ENCODE measurements around the gene LIME1.

Gene LIME1

GRCh38 chr20:63742381-63743024 is 6.0 kb downstream of the LIME1 start:
- Histone ChIP-seq H3K27me3 (ENCODE audit: low read depth, low read length) (no peaks in the 10 kb centered on the region), H3K9me3 (ENCODE audit: control insufficient read depth in 1 of 2, low read length in 2 of 2) (no peaks in the 10 kb centered on the region), H3K4me1 (ENCODE audit: control insufficient read depth in 1 of 2, insufficient read depth in 2 of 2, low read length in 2 of 2) (peaks cover 0 to 28% of the 10 kb centered on the region in 2 donors), H3K36me3 (ENCODE audit: control insufficient read depth in 1 of 2, insufficient read depth in 2 of 2, low read length in 2 of 2) (peaks cover 0 to 25% of the 10 kb centered on the region in 2 donors), H3K27ac (ENCODE audit: low read length) (no peak overlapping the region), H3K4me3 (ENCODE audit: low read depth in 1 of 2, low read length in 2 of 2) (no peak overlapping the region)

GRCh38 chr20:63743210-63743970 is 6.9 kb downstream of the LIME1 start:
- Histone ChIP-seq H3K4me3 (ENCODE audit: low read depth in 1 of 2, low read length in 2 of 2) (no peak overlapping the region), H3K9me3 (ENCODE audit: control insufficient read depth in 1 of 2, low read length in 2 of 2) (no peaks in the 10 kb centered on the region), H3K27ac (ENCODE audit: low read length) (no peak overlapping the region), H3K4me1 (ENCODE audit: control insufficient read depth in 1 of 2, insufficient read depth in 2 of 2, low read length in 2 of 2) (peaks cover 0 to 20% of the 10 kb centered on the region in 2 donors), H3K36me3 (ENCODE audit: control insufficient read depth in 1 of 2, insufficient read depth in 2 of 2, low read length in 2 of 2) (peaks cover 0 to 25% of the 10 kb centered on the region in 2 donors), H3K27me3 (ENCODE audit: low read depth, low read length) (no peaks in the 10 kb centered on the region)

GRCh38 chr20:63744158-63744557 is 7.7 kb downstream of the LIME1 start:
- Histone ChIP-seq H3K9me3 (ENCODE audit: control insufficient read depth in 1 of 2, low read length in 2 of 2) (no peaks in the 10 kb centered on the region), H3K27ac (ENCODE audit: low read length) (no peak overlapping the region), H3K4me1 (ENCODE audit: control insufficient read depth in 1 of 2, insufficient read depth in 2 of 2, low read length in 2 of 2) (peaks cover 0 to 17% of the 10 kb centered on the region in 2 donors), H3K4me3 (ENCODE audit: low read depth in 1 of 2, low read length in 2 of 2) (no peak overlapping the region), H3K27me3 (ENCODE audit: low read depth, low read length) (no peaks in the 10 kb centered on the region), H3K36me3 (ENCODE audit: control insufficient read depth in 1 of 2, insufficient read depth in 2 of 2, low read length in 2 of 2) (peaks cover 0 to 25% of the 10 kb centered on the region in 2 donors)

- Histone ChIP-seq H3K27ac (ENCODE audit: low read length) (no peak overlapping the region), H3K9me3 (ENCODE audit: control insufficient read depth in 1 of 2, low read length in 2 of 2) (no peaks in the 10 kb centered on the region), H3K27me3 (ENCODE audit: low read depth, low read length) (no peaks in the 10 kb centered on the region), H3K36me3 (ENCODE audit: control insufficient read depth in 1 of 2, insufficient read depth in 2 of 2, low read length in 2 of 2) (peaks cover 0 to 25% of the 10 kb centered on the region in 2 donors), H3K4me3 (ENCODE audit: low read depth in 1 of 2, low read length in 2 of 2) (no peak overlapping the region), H3K4me1 (ENCODE audit: control insufficient read depth in 1 of 2, insufficient read depth in 2 of 2, low read length in 2 of 2) (peaks cover 0 to 17% of the 10 kb centered on the region in 2 donors)
Measured at GRCh38 chr20:63744574-63745423, 8.3 kb downstream of the LIME1 start.

- H3K4me3 ChIP-seq (ENCODE audit: low read depth in 1 of 2, low read length in 2 of 2): no peak overlapping the region
- H3K27ac ChIP-seq (ENCODE audit: low read length): no peak overlapping the region
- peaks cover 0 to 25% of the 10 kb centered on the region in 2 donors for H3K36me3 ChIP-seq (ENCODE audit: control insufficient read depth in 1 of 2, insufficient read depth in 2 of 2, low read length in 2 of 2)
- no peaks in the 10 kb centered on the region for H3K27me3 ChIP-seq (ENCODE audit: low read depth, low read length)
- no peaks in the 10 kb centered on the region for H3K9me3 ChIP-seq (ENCODE audit: control insufficient read depth in 1 of 2, low read length in 2 of 2)
- peaks cover 0 to 17% of the 10 kb centered on the region in 2 donors for H3K4me1 ChIP-seq (ENCODE audit: control insufficient read depth in 1 of 2, insufficient read depth in 2 of 2, low read length in 2 of 2)
Measured at GRCh38 chr20:63745424-63745805, 9.0 kb downstream of the LIME1 start.

GRCh38 chr20:63745961-63746731 is 9.7 kb downstream of the LIME1 start:
- H3K27ac ChIP-seq (ENCODE audit: low read length): no peak overlapping the region
- peaks cover 0 to 25% of the 10 kb centered on the region in 2 donors for H3K36me3 ChIP-seq (ENCODE audit: control insufficient read depth in 1 of 2, insufficient read depth in 2 of 2, low read length in 2 of 2)
- no peak overlapping the region for H3K4me3 ChIP-seq (ENCODE audit: low read depth in 1 of 2, low read length in 2 of 2)

GRCh38 chr20:63746751-63747315 is 10.4 kb downstream of the LIME1 start:
- H3K9me3 ChIP-seq (ENCODE audit: control insufficient read depth in 1 of 2, low read length in 2 of 2): no peaks in the 10 kb centered on the region
- no peak overlapping the region for H3K4me3 ChIP-seq (ENCODE audit: low read depth in 1 of 2, low read length in 2 of 2)
- peaks cover 0 to 6% of the 10 kb centered on the region in 2 donors for H3K4me1 ChIP-seq (ENCODE audit: control insufficient read depth in 1 of 2, insufficient read depth in 2 of 2, low read length in 2 of 2)
- peaks cover 0 to 23% of the 10 kb centered on the region in 2 donors for H3K36me3 ChIP-seq (ENCODE audit: control insufficient read depth in 1 of 2, insufficient read depth in 2 of 2, low read length in 2 of 2)
- no peak overlapping the region for H3K27ac ChIP-seq (ENCODE audit: low read length)
- H3K27me3 ChIP-seq (ENCODE audit: low read depth, low read length): no peaks in the 10 kb centered on the region

More at GRCh38 chr20:63745961-63746731, 9.7 kb downstream of the LIME1 start:
- Histone ChIP-seq H3K4me1 (ENCODE audit: control insufficient read depth in 1 of 2, insufficient read depth in 2 of 2, low read length in 2 of 2) (peaks cover 0 to 13% of the 10 kb centered on the region in 2 donors), H3K27me3 (ENCODE audit: low read depth, low read length) (no peaks in the 10 kb centered on the region), H3K9me3 (ENCODE audit: control insufficient read depth in 1 of 2, low read length in 2 of 2) (no peaks in the 10 kb centered on the region)

GRCh38 chr20:63747622-63748069 is 11.2 kb downstream of the LIME1 start:
- H3K36me3 ChIP-seq (ENCODE audit: control insufficient read depth in 1 of 2, insufficient read depth in 2 of 2, low read length in 2 of 2): peaks cover 0 to 22% of the 10 kb centered on the region in 2 donors
- H3K27ac ChIP-seq (ENCODE audit: low read length): no peak overlapping the region
- H3K9me3 ChIP-seq (ENCODE audit: control insufficient read depth in 1 of 2, low read length in 2 of 2): no peaks in the 10 kb centered on the region
- no peaks in the 10 kb centered on the region for H3K4me1 ChIP-seq (ENCODE audit: control insufficient read depth in 1 of 2, insufficient read depth in 2 of 2, low read length in 2 of 2)
- no peak overlapping the region for H3K4me3 ChIP-seq (ENCODE audit: low read depth in 1 of 2, low read length in 2 of 2)
- no peaks in the 10 kb centered on the region for H3K27me3 ChIP-seq (ENCODE audit: low read depth, low read length)

- H3K36me3 ChIP-seq (ENCODE audit: control insufficient read depth in 1 of 2, insufficient read depth in 2 of 2, low read length in 2 of 2): peaks cover 0 to 22% of the 10 kb centered on the region in 2 donors
- no peaks in the 10 kb centered on the region for H3K27me3 ChIP-seq (ENCODE audit: low read depth, low read length)
- H3K27ac ChIP-seq (ENCODE audit: low read length): no peak overlapping the region
- no peak overlapping the region for H3K4me3 ChIP-seq (ENCODE audit: low read depth in 1 of 2, low read length in 2 of 2)
- H3K4me1 ChIP-seq (ENCODE audit: control insufficient read depth in 1 of 2, insufficient read depth in 2 of 2, low read length in 2 of 2): no peaks in the 10 kb centered on the region
- H3K9me3 ChIP-seq (ENCODE audit: control insufficient read depth in 1 of 2, low read length in 2 of 2): no peaks in the 10 kb centered on the region
Measured at GRCh38 chr20:63748070-63748933, 11.8 kb downstream of the LIME1 start.

- no peak overlapping the region for H3K27ac ChIP-seq (ENCODE audit: low read length)
- no peaks in the 10 kb centered on the region for H3K27me3 ChIP-seq (ENCODE audit: low read depth, low read length)
- H3K4me1 ChIP-seq (ENCODE audit: control insufficient read depth in 1 of 2, insufficient read depth in 2 of 2, low read length in 2 of 2): no peaks in the 10 kb centered on the region
- H3K4me3 ChIP-seq (ENCODE audit: low read depth in 1 of 2, low read length in 2 of 2): no peak overlapping the region
- H3K36me3 ChIP-seq (ENCODE audit: control insufficient read depth in 1 of 2, insufficient read depth in 2 of 2, low read length in 2 of 2): peaks cover 0 to 18% of the 10 kb centered on the region in 2 donors
- H3K9me3 ChIP-seq (ENCODE audit: control insufficient read depth in 1 of 2, low read length in 2 of 2): no peaks in the 10 kb centered on the region
Measured at GRCh38 chr20:63748934-63749270, 12.4 kb downstream of the LIME1 start.
